HepG2 (cell line): ENCODE results near the gene WDR91.

Experiments
- CBX5 ChIP-seq: sonication (generic); formaldehyde crosslinking; IDR thresholded peaks from 2 replicates; pipeline ENCODE4 v1.4.0; 2020; ENCODE audit warnings: missing genetic modification reagents, borderline replicate concordance
- HDAC6 ChIP-seq: fragments of 200-600 bp; sonication (generic); IDR thresholded peaks from 2 replicates; pipeline ENCODE4 v1.7.0; 2017; ENCODE audit warnings: mild to moderate bottlenecking, antibody characterized with exemption, low read length, low read depth
- SIN3A ChIP-seq: IDR thresholded peaks from 2 replicates; pipeline ENCODE4 v1.6.1; 2011; ENCODE audit warnings: low read depth, mild to moderate bottlenecking, control low read depth, low read length, borderline replicate concordance
- SP2 ChIP-seq: sonication (generic); formaldehyde crosslinking; IDR thresholded peaks from 2 replicates; pipeline ENCODE4 v1.5.1; 2020; ENCODE audit warnings: mild to moderate bottlenecking, missing genetic modification reagents
- ZBTB20 ChIP-seq: sonication (generic); formaldehyde crosslinking; IDR thresholded peaks from 2 replicates; pipeline ENCODE4 v1.8.1; 2023; ENCODE audit warnings: missing genetic modification reagents, low read depth, mild to moderate bottlenecking, borderline replicate concordance
- ZNF121 ChIP-seq: sonication (generic); formaldehyde crosslinking; IDR thresholded peaks from 2 replicates; pipeline ENCODE4 v1.5.0; 2020; ENCODE audit warnings: mild to moderate bottlenecking, missing genetic modification reagents

DNA sequence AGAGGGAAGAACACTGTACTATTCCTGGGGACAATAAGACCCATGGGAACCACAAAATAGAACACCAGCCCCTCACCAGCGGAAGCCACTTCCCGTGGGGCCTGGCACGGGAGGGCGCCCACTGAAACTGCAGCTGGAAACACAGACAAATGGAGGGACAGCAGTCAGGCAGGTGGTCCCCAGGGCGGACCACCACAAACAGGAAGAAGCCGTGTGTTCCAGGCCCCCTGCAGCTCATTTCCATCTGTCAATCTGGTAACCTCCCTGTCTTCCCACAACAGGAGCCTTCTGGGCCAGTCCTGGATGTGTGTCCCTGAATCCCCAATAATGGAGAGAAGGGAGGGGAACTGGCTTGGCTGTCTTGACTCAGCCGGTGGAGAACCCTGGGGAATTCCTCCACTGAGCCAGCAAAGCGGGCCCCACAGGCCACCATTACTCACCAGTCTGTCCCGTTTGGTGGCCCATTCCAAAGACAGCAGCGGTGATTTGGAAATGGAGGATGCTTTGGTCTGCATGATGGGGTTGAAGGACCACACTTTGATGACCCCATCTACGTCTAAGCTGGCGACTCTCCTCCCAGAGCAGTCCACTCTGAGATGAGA lies 16.7 kb downstream of the WDR91 start:
- TF ChIP-seq SP2 (no peak), SIN3A (no peak), ZNF121 (CRISPR knock-in tag) (no peak), CBX5 (CRISPR knock-in tag) (no peak), HDAC6 (no peak), ZBTB20 (no peak)
